GM18519 (cell line): ENCODE measurements around the gene UNC79.

Source experiments
- ATAC-seq: cut with Tn5 transposase; IDR thresholded peaks from one replicate; pipeline ENCODE4 v1.9.1; 2021; ENCODE audit warnings: mild to moderate bottlenecking, moderate library complexity; ENCODE audit not compliant: unreplicated experiment, low FRiP score

Gene UNC79

DNA sequence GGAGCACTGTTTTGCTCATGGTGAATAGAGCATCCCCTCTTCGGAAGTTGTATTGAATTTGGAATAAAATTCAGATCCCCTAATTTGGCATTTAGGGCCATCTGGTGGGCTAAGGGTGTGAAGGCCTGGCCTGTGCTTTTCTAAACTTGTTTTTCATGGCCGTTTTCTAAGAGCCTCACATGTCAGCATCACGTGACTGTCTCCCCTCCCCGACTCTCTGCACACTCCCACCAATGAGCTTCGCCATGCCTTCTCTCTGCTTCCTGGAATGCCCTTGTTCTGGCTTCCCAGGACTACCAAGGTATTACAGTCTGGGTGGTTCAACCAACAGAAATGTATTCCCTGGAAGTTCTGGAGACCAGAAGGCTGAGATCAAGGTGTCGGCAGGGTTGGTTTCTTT lies 272.2 kb downstream of the UNC79 start:
- no peak for ATAC-seq

DNA sequence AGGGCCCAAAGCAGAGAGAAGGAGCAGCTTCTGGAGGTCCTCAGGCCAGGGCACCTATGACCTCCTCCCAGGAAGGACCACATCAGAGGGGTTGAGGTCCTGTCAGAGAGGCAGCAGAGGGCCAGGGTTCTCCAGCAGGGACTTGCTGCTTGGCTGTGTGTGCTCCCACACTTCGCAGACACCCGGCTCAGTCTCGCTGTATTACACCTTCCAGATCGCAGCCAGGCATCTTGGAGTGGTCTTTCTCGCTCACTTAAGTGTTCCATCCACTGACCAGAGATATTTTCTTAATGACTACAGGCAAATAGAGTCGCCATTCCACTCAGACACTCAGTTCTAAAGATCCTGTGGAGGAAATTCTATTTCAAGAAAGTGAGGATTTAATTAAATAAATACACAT lies 273.2 kb downstream of the UNC79 start:
- no peak for ATAC-seq

DNA sequence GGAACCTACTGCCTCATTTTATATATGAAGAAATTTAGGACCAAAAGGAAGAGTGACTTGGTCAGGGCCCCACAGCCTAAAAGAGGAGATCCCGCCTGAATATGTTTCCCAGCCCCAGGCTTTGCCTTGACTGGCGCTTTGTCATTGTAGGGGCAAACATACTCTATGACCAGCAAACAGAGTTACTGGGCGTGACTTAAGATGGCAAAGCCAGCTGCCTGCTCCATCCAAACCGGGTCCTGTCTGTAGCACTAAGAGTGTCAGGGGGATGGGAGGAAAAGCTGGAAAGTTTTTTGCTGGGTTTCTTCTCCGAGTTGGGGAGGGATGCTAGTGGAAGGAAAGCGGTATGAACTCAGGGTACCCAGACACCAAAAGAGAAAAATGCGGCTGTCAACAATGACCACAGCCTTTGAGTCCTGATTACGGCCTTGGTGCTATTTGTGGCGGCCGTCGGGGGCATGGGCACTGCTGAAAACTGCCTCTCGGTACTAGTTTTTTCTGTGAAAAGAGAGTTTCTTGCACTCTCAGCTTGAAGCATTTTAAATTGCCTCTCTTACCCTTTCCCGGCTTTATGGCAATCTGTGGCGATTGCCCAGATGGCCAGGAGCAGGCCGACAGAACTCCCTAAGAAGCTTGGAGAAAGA lies 274.9 kb downstream of the UNC79 start:
- ATAC-seq, result no peak

DNA sequence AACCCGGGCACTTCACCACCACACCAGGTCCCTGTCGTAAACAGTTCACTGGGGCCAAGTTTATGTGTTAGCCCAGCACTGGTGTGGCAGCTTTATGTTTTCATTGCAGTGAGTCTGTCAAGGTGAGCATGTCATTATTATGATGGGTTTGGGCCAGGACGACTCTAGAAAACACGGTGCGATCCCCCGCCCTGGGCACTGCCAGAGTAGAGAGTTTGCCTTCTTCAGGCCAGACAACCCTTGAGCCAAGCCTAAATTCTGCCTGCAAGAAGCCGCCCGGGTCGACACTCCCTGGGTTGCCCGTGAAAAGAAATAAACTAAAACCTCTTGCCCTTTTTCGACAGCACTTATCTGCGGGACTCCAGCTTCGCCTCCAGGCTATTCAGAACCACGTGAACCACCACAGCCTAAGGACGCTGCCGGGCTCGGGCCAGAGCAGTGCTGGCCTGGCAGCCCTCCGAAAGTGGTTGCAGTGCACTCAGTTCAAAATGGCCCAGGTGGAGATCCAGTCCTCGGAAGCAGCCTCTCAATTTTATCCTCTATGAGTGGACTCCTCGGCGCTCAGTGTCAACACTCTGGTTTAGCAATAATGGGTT lies 275.7 kb downstream of the UNC79 start:
- no peak for ATAC-seq

DNA sequence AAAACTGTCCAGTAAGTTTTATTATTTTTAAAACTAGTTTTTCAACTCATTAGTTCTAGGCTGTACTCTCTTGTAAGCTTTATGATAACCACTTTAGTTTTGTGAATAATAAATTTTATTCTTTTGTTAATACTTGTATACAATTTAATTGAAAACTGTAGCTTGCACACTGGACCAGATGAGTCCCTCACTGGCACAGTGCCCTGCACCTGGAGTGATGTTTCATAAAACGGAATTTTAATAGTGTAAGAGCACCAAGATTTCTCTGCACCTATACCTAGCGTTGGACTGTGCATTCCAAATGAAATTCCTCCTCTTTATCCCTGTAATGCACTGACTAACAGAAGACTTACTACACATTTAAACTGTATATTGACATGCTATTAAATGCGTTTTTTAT lies 276.7 kb downstream of the UNC79 start:
- ATAC-seq, result no peak

DNA sequence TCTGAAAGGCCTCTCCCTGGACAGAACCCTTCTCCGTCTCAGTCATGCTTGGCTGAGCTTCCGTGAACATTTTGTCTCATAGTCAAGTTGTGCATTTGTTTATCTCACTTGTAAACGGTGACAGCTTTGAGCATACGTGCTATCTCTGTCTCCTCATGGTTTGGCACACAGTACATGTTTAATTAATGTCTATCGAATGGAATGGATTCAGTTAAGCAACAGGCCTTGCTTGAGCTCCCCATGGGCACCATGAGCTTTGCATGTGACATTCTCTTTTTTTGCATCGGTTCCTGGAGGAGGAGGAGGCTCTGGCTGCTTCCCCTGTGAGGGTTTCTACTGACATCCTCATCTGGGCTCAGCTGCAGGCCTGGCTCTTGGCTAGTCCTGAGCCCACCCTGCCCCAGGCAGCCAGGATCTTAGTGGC lies 277.6 kb downstream of the UNC79 start:
- ATAC-seq, result no peak

DNA sequence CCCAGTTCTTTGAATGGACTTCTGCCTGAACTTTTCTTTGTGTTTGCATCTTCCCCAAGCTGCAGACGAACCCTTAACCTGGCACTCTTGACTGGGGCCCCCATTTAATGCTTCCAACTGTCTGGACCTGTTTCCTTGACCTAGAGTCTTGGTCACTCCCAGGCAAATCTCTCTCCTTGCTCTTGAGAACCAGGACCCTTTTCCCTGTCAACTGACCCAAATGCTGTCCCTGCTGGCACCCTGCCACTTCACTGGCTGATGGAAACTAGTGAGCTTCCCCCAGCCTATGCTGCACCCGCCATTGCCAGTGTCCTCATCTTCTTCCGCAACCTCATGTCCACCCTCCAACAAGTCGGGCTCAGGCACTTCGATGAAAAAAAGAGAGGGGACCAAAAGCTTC lies 278.1 kb downstream of the UNC79 start:
- no peak for ATAC-seq

DNA sequence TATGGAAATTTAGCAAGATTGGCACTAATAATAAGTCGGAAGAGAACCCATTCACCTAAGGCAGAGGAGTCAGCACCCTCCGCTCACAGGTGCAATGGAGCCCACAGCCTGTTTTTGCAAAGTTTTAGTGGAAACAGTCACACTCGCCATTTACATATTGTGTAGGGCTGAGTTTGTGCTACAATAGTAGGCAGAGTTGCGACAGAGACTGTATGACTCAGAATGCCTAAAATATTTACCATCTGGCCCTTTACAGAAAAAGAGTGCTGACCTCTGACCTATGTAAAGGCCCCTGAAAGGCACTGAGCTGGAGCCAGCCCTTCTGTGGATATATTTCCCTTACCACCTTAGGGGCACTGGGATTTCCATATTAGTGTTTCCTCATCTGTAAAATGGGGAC lies 278.5 kb downstream of the UNC79 start:
- no peak for ATAC-seq

DNA sequence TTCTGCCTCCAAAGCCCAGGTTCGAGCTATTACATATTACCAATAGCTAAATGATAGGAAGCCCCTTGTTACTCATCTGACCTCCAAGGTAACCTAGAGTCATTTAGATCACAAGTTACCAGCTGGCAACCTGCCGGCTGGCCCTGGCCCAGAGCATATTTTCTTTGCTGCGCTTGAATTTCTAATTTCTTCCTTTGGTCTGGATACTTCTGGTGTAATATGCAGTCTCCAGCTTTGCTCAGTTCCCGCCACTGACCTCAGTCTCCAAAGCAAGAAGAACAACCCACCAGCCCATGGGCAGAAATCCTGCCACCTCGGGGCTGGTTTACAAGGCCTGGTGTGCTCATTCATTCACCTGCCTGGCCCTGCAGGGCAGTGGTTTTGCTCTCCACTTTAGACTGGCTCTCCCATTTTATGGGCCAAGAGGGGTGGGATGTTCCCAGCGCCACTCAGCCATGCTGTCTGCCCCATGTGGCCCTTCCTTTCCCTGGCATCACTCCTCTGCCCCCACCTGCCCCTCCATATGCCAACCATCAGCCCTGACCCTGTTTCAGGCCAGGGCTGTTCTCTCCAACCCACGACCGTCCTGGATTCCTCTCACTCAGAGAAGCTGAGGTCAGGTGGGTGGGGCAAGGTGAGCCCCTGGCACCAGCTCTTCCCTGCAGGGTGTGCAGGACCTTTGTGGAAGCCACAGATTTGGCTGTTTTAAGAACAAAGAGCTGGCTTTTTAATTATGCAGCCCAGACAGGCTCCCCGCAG lies 281.5 kb downstream of the UNC79 start:
- no peak for ATAC-seq

DNA sequence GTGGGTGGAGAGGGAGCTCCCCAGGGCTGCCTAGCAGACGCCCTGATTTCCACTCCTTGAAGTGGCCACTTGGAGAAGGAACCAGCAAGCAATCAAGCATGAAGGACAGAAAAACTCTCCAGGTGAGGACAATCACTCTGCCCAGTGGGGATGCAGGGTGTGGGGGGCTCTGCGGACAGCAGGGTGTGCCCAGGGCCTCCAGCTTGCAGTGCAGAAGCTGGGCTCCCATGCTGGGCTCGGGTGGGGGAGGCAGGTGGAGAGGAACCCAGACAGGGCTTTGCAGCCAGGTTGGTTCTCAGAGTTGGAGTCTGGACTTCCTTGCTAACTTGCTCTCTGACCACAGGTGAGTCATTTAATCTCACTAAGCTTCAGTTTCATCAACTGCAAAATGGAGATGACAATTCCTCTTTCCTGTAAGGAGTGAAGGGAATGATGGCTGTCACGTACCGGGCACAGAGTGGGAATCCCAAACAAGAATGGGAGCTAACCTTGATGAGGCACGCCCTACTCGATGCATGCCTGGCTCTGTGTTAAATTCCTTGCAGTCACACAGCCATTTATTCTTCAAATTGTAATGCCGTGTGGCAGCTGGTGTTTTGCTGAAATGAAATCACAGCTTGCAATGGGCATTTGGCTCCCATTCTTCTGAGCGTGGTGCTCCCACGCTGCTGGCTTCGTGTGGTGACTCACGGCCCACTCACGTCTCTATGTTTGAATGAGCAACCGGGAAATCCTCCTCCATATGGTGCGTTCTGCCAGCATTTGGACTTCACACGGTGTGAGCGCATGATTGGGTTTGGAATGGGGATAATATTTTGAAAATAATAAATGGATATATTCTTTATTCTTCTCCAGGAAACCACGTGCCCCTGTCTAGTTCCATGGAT lies 282.3 kb downstream of the UNC79 start:
- ATAC-seq, result no peak

DNA sequence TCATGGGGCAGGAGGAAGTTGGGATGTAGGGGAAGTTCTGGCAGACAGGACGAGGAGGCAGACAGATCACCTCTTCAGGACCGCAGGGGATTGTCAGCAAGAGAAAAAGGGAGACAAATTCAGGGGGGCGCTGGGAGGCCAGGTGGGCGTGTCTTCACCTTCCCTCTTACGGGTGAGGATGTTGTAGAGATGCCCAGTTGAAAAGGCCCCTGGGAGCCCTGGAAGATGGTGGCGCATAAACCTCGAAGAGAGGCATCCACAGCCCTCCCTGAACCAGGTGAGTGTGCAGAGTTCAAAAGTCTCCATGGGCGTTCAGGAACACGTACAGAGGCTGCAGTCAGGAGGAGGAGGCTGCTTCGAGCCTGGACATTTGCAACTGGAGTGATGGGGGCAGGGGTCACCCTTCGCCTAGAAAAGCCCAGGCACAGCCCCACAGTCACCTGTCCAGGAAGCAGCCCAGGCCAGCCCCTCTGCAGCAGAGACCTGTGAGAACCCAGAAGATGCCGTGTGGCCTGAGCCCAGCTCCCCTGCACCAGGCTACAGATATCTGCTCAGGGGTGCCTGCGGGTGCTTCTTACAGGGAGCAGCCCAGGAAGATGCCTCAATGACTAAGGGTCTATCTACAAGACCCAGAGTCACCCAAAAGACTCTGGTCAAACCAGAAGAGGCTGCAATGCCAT lies 283.1 kb downstream of the UNC79 start:
- ATAC-seq, result no peak

DNA sequence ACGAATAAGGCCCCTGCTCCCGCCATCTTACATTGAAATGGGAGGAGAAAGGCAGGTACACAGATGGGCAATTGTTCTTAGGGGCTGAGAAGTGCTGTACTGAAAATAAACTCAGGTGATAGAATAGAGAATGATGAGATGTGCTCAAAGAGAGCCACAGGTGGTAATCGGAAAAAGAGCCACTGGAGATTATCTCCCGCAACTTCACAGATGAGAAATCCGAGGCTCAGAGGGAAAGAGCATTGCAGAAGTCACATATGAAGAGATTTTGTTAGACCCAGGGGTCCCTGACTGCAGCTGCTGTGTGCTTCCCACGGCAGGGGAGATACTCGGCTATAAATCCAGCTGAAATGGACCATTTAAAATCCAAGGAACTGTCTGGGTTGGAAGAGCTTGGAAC lies 283.9 kb downstream of the UNC79 start:
- no peak for ATAC-seq

DNA sequence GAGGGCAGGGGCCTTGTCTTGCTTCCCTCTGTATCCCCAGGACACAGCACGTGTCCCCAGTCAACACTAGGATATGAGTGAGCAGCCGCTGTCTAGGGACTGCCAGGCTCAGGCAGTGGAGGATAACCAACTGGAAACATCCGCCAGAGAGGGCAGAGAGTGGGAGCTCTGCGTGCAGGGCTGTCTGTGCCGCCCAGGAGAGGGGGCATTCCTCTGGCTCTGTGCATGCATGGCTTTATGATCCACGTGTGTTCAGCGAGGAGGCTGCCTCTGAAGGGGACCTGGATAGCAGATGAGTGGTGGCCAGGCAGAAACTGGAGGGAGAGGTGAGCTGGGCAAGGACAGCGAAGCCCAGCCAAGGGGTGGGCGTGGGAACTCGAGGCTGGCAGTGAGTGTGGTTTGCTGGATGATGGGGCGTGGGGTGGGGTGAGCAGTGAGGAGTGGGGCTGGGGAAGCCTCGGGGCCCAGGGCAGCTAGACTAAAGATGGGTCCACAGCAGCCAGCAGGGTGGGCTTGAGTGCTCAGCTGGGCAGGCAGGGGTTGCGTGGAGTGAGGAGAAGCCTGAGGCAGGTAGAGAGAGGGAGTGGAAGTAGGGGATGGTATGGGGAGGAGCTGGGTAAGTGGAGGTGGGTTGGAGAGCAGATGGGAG lies 284.7 kb downstream of the UNC79 start:
- no peak for ATAC-seq

DNA sequence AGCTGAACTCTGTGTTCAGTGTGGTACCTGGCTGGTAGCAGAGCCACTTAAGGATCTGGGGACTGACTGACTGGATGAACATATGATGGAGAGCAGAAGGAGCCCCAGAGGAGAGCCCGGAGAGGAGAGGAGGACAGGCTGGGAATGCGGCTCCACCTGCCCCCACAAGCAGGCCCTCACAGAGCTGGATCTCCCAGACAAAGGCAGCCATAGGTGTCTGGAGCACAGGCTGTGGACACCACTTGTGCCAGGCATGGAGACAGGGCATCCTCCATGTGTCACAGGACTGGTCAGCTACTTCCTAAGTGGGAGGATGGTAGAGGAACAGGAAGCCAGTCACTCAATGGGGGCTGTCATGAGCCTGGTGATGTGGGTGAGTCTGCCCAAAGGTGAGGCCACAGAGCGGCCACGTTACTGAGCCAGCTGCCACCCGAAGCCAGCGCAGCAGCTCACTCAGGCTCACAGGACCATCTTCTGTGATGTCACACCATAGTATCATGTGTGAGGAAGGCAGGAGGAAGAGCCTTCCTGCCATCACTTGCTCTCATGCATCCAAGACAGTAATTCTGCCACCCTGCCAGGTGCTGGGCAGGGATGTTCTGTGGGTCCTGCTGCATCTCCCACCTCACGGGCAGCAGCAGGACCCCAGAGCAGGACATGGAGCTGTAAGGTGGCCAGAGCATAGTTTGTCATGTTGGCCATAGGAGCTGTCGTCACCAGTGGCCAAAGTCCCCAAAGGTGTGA lies 285.4 kb downstream of the UNC79 start:
- ATAC-seq, result no peak

DNA sequence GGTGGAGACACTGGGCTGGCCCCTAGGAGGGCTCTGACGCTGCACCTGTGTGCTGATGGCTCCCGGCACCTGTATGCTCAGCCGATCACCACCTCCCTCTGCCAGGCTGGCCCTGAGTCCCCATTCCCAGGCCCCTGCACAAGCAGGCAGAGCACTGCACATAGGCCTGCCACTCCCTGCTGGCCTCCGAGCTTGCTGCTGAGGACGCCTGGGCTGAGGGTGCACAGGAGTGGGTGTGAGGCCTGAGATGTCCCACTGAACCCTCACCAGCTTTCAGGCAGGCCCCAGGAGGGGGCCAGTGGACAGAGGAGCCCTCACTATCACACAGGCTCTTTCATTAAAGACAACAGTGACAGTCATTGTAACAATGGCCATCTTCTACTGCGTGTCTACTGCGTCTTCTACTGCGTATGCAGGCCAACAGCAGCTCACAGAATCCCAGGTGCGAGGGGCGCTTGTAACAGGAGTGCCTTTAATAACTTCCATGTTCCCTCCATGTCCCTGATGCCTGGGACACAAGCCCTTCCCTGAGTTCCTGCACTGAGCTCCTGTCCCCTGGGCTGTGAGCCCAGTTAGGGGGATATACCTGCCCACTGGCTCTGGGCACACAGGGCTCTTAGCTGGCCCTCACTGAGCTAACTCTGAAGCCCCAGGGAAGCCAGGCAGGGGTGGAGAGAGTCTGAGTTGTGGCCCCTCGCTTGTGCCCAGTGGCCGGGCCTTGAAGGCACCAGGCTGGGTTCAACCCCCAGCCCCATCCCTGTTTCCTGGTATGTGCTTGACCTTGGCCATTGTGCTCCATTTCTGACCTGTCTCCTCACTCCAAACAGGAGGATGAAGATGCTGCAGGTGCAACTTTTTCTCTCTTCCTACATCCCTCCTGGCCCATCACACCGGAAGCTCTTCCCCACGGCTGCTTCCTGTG lies 286.3 kb downstream of the UNC79 start:
- ATAC-seq, result no peak

DNA sequence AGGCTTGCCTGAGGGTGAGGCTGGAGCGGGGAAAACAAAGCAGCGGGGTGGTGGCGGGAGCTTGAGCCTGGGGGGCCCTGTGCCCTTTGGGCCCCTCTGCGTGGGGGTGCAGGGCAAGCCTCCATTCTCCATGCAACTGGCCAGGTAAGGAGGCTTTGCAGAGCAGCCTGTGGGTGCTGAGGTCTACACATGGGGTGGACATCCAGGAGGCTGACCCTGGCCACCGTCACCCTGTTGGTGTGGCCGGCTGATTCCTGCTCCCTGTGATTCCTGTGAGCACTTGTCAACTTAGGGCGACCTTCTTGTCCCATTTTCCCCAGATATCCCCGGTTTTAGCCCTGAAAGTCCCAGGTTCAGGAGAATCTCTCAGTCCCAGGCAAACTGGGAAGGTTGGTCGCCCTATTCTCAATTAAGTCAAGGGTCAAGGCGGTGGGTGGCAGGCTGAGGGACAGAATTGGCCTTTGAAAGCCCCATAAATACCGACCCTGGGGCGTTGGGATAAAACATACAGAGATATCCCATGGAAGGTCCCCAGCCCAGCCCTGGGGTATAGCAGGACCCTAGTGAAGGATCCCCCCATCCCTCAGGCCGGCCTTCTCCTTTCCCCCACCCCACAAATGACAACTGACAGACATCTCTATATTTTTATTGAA lies 287.1 kb downstream of the UNC79 start:
- no peak for ATAC-seq

DNA sequence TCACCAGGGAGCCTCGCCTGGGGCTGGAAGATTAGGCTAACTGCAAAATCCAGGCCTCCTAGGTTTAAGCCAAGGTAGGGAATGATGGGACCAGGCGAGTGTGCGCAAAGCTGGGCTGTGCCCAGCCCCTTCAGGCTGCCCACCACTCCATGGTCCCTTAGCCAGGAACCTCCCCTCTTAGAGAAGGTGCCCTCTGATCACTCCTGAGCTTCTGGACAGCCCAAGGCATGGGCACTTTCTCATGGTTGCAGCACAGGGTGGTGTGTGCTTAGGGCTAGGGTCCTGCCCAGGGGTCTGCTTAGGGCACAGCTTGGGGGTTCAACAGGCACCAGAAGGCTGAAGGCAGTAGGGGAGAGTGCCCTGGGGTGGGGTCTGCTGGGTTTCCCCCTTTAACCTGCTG lies 288.5 kb downstream of the UNC79 start:
- ATAC-seq, result no peak
